22Rv1 (cell line): ENCODE measurements around the gene PLB1.

Source experiments
- H3K27ac ChIP-seq: fragments of 450-650 bp; 2 replicates; pipeline ENCODE4 v1.5.1; 2017
- ZFX ChIP-seq: fragments of 450-650 bp; IDR thresholded peaks from 2 replicates; pipeline ENCODE4 v1.6.1; 2017; ENCODE audit warnings: antibody characterized with exemption, borderline replicate concordance
- TF ChIP-seq, protein P1 (sequence below): fragments of 450-650 bp; IDR thresholded peaks from 2 replicates; pipeline ENCODE4 v1.5.1; 2017; ENCODE audit warnings: mild to moderate bottlenecking

The PLB1 gene

DNA sequence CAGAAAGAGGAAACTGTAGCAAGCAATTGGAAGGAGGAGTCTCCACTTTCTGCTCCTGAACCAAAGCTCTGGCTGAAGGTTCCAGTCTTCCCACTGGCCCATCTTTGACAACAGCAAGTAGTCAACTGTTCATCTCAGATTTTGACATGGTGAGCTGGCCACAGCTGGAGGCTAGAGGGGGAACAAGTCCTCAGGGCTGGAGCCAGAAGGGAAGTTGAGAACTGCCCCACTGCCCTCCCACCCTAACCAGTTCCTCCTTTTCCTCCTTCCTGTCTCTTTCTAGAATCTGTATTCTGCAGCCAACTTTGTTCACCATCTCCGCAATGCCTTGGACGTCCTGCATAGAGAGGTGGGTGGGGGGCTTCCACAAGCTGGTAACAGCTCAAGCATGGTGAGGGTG, 105.8 kb downstream of the PLB1 start:
- H3K27ac ChIP-seq, result no peak overlapping the region
- TF ChIP-seq ZFX, result no peak
- TF ChIP-seq, protein P1, sequence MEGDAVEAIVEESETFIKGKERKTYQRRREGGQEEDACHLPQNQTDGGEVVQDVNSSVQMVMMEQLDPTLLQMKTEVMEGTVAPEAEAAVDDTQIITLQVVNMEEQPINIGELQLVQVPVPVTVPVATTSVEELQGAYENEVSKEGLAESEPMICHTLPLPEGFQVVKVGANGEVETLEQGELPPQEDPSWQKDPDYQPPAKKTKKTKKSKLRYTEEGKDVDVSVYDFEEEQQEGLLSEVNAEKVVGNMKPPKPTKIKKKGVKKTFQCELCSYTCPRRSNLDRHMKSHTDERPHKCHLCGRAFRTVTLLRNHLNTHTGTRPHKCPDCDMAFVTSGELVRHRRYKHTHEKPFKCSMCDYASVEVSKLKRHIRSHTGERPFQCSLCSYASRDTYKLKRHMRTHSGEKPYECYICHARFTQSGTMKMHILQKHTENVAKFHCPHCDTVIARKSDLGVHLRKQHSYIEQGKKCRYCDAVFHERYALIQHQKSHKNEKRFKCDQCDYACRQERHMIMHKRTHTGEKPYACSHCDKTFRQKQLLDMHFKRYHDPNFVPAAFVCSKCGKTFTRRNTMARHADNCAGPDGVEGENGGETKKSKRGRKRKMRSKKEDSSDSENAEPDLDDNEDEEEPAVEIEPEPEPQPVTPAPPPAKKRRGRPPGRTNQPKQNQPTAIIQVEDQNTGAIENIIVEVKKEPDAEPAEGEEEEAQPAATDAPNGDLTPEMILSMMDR, result no peak

- TF ChIP-seq, protein P1, result no peak
- no peak for TF ChIP-seq ZFX
- no peak overlapping the region for H3K27ac ChIP-seq
These were observed 106.3 kb downstream of the PLB1 start for GRCh38 chr2:28602136-28602660.

- no peak overlapping the region for H3K27ac ChIP-seq
- TF ChIP-seq, protein P1, result no peak
- no peak for TF ChIP-seq ZFX
These were observed 107.1 kb downstream of the PLB1 start for GRCh38 chr2:28602751-28603639.

- no peak overlapping the region for H3K27ac ChIP-seq
- TF ChIP-seq, protein P1, result no peak
- TF ChIP-seq ZFX, result no peak
These were observed 108.0 kb downstream of the PLB1 start for GRCh38 chr2:28603821-28604220.

DNA sequence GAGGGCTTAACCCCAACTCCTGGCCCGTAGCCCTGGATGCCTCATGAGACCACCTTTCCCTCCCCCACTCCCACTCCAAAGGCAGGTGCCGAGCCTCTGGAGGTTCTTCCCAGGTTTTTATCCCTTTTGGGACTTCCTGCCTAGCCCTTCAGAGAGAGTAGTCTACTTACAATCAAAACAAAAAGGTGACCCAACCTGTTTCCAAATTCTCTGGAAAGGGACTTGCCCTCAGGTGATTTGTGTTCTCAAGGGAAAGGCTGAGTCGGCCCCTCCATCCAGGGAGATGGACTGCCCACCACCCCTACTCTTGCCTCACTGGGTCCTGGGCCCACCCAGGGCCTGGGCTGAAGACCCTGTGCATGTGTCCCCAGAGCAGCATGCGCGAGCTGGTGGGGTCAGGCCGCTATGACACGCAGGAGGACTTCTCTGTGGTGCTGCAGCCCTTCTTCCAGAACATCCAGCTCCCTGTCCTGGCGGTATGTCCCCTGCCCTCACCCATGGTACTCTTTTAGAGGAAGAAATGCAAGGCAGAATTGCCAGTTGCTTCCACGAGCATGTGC, 108.5 kb downstream of the PLB1 start:
- TF ChIP-seq, protein P1, result no peak
- TF ChIP-seq ZFX, result no peak
- no peak overlapping the region for H3K27ac ChIP-seq

DNA sequence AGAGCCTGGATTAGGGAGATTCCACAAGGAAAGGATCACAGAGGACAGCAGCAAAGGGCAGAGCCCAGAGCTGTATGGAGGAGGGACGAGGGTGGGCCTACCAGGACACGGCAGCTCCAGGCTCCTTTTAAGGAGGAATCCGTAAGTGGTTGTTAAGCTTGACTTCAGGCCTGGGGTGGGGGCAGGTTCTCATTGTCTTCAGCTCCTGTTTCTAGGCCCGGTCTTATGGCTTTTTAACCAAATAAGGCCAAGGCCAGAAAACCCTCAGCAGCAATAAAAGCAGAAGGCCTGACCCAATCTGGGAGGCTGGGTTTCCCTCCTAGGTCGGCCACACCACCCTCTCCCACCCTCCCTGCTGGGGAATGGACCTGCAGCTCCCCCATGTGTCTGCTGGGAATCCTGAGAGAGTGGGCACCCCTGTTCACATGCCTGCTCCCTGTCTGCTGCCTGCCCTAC, 111.2 kb downstream of the PLB1 start:
- TF ChIP-seq, protein P1, result no peak
- no peak for TF ChIP-seq ZFX
- no peak overlapping the region for H3K27ac ChIP-seq

GRCh38 chr2:28607730-28608499, 112.1 kb downstream of the PLB1 start:
- no peak for TF ChIP-seq ZFX
- TF ChIP-seq, protein P1, result no peak

More at GRCh38 chr2:28607730-28608499, 112.1 kb downstream of the PLB1 start:
- H3K27ac ChIP-seq, result no peak overlapping the region
